ENCODE results near the gene ZNF764. TPM values are rescaled to one million over a fixed set of nuclear protein-coding genes. Genes with fewer than 3 reads are reported as not detected.

Gene ZNF764
- total RNA-seq, result 2.1 and 2.8 TPM in 2 replicates

GRCh38 chr16:30557957-30558788, at the start of gene ZNF764:
ZNF764 (minus strand) TSS chr16:30558374; CDS start chr16:30558182, 192 bp downstream.

GRCh38 chr16:30585400-30586191, 27.4 kb upstream of the ZNF764 start, which contains the start of gene ZNF785:
ZNF785 (minus strand) TSS chr16:30585697; CDS start chr16:30585611, 86 bp downstream.

GRCh38 chr16:30571445-30572322, 13.5 kb upstream of the ZNF764 start, which contains the start of gene ZNF688:
ZNF688 (minus strand) TSS chr16:30571714; CDS start chr16:30571629, 85 bp downstream.

GRCh38 chr16:30534368-30535105, 23.6 kb downstream of the ZNF764 start, which contains the start of gene ZNF747:
ZNF747 (minus strand) TSS chr16:30534858; CDS start chr16:30534679, 179 bp downstream.

GRCh38 chr16:30526137-30526822, 31.9 kb downstream of the ZNF764 start, which contains the start of gene ZNF768:
ZNF768 (minus strand) TSS chr16:30526566; CDS start chr16:30526413, 153 bp downstream.

Other genes with a start within 250 kb of the ZNF764 start
- gene CD2BP2, start 203.1 kb downstream of the ZNF764 start, total RNA-seq, result 33.8 and 39.1 TPM in 2 replicates
- 17.1 and 19.9 TPM in 2 replicates for gene TBC1D10B, start 187.9 kb downstream of the ZNF764 start, total RNA-seq
- gene MYL11, start 183.6 kb downstream of the ZNF764 start, total RNA-seq, result not detected in 2 replicates
- gene SEPTIN1, start 175.8 kb downstream of the ZNF764 start, total RNA-seq, result not detected in 2 replicates
- gene ZNF48, start 163.0 kb downstream of the ZNF764 start, total RNA-seq, result 4.6 and 5.5 TPM in 2 replicates
- gene ZNF771, start 150.8 kb downstream of the ZNF764 start, total RNA-seq, result 9.8 and 10.5 TPM in 2 replicates
- 5.5 and 6.9 TPM in 2 replicates for gene DCTPP1, start 128.3 kb downstream of the ZNF764 start, total RNA-seq
- gene SEPHS2, start 112.5 kb downstream of the ZNF764 start, total RNA-seq, result 11.1 and 13.7 TPM in 2 replicates
- not detected in 2 replicates for gene ITGAL, start 85.6 kb downstream of the ZNF764 start, total RNA-seq
- gene ZNF768, start 31.8 kb downstream of the ZNF764 start, total RNA-seq, result 9.5 and 12.8 TPM in 2 replicates
- gene ZNF747, start 23.5 kb downstream of the ZNF764 start, total RNA-seq, result 6.7 and 8.4 TPM in 2 replicates
- gene ZNF688, start 13.3 kb upstream of the ZNF764 start, total RNA-seq, result 12.1 and 12.9 TPM in 2 replicates
- 7.9 and 8.4 TPM in 2 replicates for gene ZNF785, start 27.3 kb upstream of the ZNF764 start, total RNA-seq
- gene ZNF689, start 52.0 kb upstream of the ZNF764 start, total RNA-seq, result 3.8 and 4.4 TPM in 2 replicates
- gene PRR14, start 92.6 kb upstream of the ZNF764 start, total RNA-seq, result 3.4 and 3.8 TPM in 2 replicates
- 12.7 and 15.3 TPM in 2 replicates for gene FBRS, start 100.1 kb upstream of the ZNF764 start, total RNA-seq
- 9.8 and 20.4 TPM in 2 replicates for gene SRCAP, start 140.8 kb upstream of the ZNF764 start, total RNA-seq
- 16.5 and 16.9 TPM in 2 replicates for gene PHKG2, start 190.1 kb upstream of the ZNF764 start, total RNA-seq
- gene CFAP119, start 203.7 kb upstream of the ZNF764 start, total RNA-seq, result 1.8 and 2.4 TPM in 2 replicates
- 53.8 and 63.1 TPM in 2 replicates for gene RNF40, start 203.9 kb upstream of the ZNF764 start, total RNA-seq
- 6.4 and 8.5 TPM in 2 replicates for gene ZNF629, start 228.8 kb upstream of the ZNF764 start, total RNA-seq

Data from smooth muscle cell of bladder (primary cell).